ENCODE results near the gene NUDT16L1.

The NUDT16L1 gene

DNA sequence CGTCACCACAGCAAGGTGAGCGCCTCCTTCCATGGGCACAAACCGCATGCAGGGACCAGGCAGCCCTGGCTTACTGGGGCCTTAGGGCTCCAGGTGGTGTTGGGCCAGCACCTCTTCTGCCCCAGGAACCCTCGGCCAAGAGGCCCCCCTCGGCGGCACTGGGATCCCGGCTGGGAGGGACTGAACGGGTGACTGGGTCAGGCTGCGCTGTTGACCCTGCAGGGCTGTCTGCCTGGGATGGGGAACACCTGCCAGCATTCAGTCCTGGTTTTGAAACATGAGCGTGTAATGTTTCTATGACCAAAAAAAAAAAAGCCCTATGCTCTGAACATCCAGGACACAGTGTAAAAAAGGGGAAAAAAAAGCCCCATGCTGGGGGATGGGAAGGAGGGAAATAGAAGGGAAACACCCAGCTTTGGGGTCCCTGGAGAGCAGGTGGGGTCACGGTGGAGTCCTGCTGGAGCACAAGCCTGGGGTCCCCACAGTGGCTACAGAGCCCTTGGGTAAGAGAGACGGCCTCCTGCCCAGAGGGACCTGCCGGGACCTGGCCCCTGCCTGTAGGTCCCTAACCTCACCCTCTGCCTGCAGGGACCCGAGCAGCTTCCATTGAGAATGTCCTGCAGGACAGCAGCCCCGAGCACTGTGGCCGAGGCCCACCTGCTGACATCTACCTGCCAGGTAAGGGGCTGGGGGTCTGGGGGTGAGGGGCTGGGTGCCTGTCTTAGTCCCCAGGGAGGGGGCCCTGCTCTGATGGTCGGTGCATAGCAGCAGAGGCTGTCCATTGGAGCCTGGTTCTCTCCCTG, 9.9 kb upstream of the NUDT16L1 start:
- H3K4me1 Mint-ChIP-seq = peaks cover 5% of the 10 kb centered on the region
- H3K36me3 Mint-ChIP-seq (ENCODE audit: low read depth) = peaks cover 14% of the 10 kb centered on the region
- H3K27me3 Mint-ChIP-seq (ENCODE audit: low read depth) = no peaks in the 10 kb centered on the region
- TF ChIP-seq, protein P1, sequence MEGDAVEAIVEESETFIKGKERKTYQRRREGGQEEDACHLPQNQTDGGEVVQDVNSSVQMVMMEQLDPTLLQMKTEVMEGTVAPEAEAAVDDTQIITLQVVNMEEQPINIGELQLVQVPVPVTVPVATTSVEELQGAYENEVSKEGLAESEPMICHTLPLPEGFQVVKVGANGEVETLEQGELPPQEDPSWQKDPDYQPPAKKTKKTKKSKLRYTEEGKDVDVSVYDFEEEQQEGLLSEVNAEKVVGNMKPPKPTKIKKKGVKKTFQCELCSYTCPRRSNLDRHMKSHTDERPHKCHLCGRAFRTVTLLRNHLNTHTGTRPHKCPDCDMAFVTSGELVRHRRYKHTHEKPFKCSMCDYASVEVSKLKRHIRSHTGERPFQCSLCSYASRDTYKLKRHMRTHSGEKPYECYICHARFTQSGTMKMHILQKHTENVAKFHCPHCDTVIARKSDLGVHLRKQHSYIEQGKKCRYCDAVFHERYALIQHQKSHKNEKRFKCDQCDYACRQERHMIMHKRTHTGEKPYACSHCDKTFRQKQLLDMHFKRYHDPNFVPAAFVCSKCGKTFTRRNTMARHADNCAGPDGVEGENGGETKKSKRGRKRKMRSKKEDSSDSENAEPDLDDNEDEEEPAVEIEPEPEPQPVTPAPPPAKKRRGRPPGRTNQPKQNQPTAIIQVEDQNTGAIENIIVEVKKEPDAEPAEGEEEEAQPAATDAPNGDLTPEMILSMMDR (IDR thresholded peaks at IDR 0.05; ENCODE audit: unreplicated experiment in 3 of 3) = peak in 1 of 3 experiments; percentile 1
- H3K4me3 Mint-ChIP-seq = no peak overlapping the region
- no peak overlapping the region for H3K27ac Mint-ChIP-seq
- H3K9me3 Mint-ChIP-seq = no peaks in the 10 kb centered on the region

DNA sequence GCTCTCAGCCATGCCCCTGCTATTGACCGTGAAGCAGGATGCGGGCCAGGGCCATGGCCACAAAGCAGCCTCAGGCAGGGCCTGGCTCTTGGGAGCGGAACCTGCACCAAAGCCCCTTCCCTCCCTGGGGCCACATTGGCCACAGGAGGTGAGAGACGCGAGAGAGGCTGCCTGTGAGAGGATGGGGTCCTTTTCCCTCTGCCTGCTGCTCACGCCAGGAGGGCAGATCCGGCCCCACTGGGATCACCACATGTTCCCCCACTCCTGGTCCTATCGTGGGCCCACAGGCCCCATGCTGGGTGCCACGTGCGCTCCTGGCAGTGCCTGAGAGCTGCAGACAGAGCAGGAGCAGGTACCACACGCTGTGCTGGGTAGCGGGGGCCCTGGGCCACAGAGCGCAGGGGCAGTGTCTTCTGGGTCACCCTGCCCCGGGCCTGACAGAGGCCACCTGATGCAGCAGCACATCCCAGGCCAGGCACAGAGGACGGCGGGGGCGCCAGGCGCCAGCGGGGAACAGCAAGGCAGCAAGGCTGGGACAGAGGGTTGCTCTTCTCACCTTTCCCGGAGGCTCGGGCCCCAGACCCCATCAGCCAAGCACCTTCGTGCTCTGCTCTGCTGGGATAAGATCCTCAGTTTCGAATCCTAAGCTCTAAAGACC, 9.2 kb upstream of the NUDT16L1 start:
- no peaks in the 10 kb centered on the region for H3K4me1 Mint-ChIP-seq
- H3K27me3 Mint-ChIP-seq (ENCODE audit: low read depth) = no peaks in the 10 kb centered on the region
- peaks cover 14% of the 10 kb centered on the region for H3K36me3 Mint-ChIP-seq (ENCODE audit: low read depth)
- no peak overlapping the region for H3K4me3 Mint-ChIP-seq
- TF ChIP-seq, protein P1 (IDR thresholded peaks at IDR 0.05; ENCODE audit: unreplicated experiment in 3 of 3) = no peak
- H3K27ac Mint-ChIP-seq = no peak overlapping the region
- H3K9me3 Mint-ChIP-seq = no peaks in the 10 kb centered on the region

DNA sequence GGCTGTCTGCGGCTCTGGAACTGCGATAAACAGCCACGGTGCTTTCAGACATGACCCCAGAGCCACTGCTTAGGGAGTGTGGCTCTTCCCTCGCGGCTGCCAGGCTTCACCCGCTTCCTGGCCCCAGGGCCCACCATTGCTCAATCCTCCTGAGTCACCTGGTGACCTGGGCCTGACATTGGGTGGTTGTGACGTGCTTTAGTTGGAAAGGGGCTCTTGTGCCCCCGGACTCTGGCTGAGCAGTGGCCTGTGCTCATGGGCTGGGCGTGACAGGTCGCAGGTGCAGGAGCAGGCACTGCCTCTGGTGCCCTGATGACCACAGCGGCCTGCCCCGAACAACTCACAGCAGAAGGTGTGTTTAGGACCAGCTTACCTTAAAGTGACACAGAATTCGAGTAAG, 8.6 kb upstream of the NUDT16L1 start:
- no peaks in the 10 kb centered on the region for H3K9me3 Mint-ChIP-seq
- no peak overlapping the region for H3K4me3 Mint-ChIP-seq
- no peak overlapping the region for H3K27ac Mint-ChIP-seq
- TF ChIP-seq, protein P1 (IDR thresholded peaks at IDR 0.05; ENCODE audit: unreplicated experiment in 3 of 3) = no peak
- no peaks in the 10 kb centered on the region for H3K4me1 Mint-ChIP-seq
- H3K36me3 Mint-ChIP-seq (ENCODE audit: low read depth) = peaks cover 14% of the 10 kb centered on the region
- no peaks in the 10 kb centered on the region for H3K27me3 Mint-ChIP-seq (ENCODE audit: low read depth)

DNA sequence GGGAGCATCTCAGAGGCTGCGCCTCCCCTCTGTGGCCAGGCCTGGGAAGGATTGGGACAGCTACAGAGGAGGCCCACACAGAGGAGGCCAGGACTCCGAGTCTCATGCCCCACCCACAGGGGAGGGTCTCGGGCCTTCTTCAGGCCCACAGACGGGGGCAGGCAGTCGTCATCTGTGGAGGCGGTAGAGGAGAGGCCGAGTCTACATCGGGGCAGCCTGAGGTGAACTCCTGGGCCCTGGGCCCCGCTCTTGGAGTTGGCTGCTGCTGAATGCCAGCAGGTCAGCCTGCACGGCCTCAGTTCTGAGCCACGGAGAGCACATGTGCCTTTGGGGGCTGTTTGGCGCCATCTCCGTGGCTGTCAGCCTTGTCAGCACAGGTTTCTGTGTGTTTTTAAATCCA, 8.1 kb upstream of the NUDT16L1 start:
- Mint-ChIP-seq H3K4me1 (no peaks in the 10 kb centered on the region), H3K36me3 (ENCODE audit: low read depth) (peaks cover 14% of the 10 kb centered on the region), H3K27me3 (ENCODE audit: low read depth) (no peaks in the 10 kb centered on the region), H3K4me3 (no peak overlapping the region), H3K27ac (no peak overlapping the region), H3K9me3 (no peaks in the 10 kb centered on the region)
- TF ChIP-seq, protein P1 (IDR thresholded peaks at IDR 0.05; ENCODE audit: unreplicated experiment in 3 of 3) = no peak

DNA sequence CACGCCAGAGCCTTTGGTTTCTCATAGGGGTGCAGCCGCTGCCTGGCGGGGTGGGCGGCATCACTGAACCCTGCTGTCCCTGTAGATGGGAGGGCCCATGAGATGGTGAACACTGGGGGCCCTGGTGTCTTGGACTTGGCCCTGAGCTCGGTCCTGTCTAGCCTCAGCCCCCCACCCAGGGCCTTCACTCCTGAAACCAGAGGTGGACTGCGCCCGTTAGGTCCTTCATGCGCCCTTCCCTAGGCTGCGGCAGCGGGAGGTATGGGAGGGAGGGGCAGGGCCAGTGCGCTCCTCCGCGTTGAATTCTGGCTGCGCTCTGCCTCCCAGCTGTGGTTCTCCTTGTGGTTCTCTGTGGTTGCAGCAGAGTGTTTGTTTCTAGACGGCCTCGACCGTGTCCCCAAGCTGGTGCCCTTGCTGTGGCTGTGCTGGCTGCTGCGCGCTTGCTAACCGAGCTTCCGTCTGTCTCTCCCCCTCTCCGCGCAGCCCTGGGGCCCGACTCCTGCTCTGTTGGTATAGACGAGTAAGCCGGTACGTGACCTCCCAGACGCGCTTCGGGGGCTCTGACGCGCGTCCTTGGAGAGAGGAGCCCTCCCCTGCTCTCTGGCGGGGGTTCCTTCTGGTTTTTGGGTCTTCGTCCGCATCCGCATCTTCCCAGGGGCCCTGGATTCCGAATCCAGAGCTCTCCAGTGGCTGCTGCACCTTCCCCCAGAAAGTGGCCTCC, 7.4 kb upstream of the NUDT16L1 start:
- H3K9me3 Mint-ChIP-seq = no peaks in the 10 kb centered on the region
- H3K36me3 Mint-ChIP-seq (ENCODE audit: low read depth) = peaks cover 14% of the 10 kb centered on the region
- TF ChIP-seq, protein P1 (IDR thresholded peaks at IDR 0.05; ENCODE audit: unreplicated experiment in 3 of 3) = no peak
- no peaks in the 10 kb centered on the region for H3K27me3 Mint-ChIP-seq (ENCODE audit: low read depth)
- no peak overlapping the region for H3K4me3 Mint-ChIP-seq
- H3K27ac Mint-ChIP-seq = no peak overlapping the region
- no peaks in the 10 kb centered on the region for H3K4me1 Mint-ChIP-seq
